Uterus (tissue), 4 donors: ENCODE data around the gene STT3A. TPM values are rescaled to one million over a fixed set of nuclear protein-coding genes. Genes with fewer than 3 reads are reported as not detected.

ENCODE experiments used
- DNase-seq, 2 donors: peaks; one replicate each; pipeline ENCODE4 v3.0.0-alpha.2; 2019 to 2020
- H3K27ac ChIP-seq, 2 donors: fragments of 200-600 bp; sonication (generic); 1 replicate in 1 of 2; 2 replicates in 1 of 2; pipeline ENCODE4 v1.5.1; 2016 to 2018
- H3K27me3 ChIP-seq, 2 donors: fragments of 200-600 bp; sonication (generic); one replicate each; pipeline ENCODE4 v1.5.1; 2018 to 2019; ENCODE audit warnings: control low read depth in 1 of 2
- H3K36me3 ChIP-seq, 2 donors: fragments of 200-600 bp; sonication (generic); one replicate each; pipeline ENCODE4 v1.5.1; 2019; ENCODE audit warnings: control low read depth in 1 of 2
- H3K4me1 ChIP-seq, 2 donors: fragments of 200-600 bp; sonication (generic); one replicate each; pipeline ENCODE4 v1.5.1; 2018 to 2019; ENCODE audit warnings: control low read depth in 1 of 2
- H3K4me3 ChIP-seq, 2 donors: fragments of 200-600 bp; sonication (generic); 1 replicate in 1 of 2; 2 replicates in 1 of 2; pipeline ENCODE4 v1.5.1; 2018 to 2019; ENCODE audit warnings: mild to moderate bottlenecking in 1 of 2
- H3K9me3 ChIP-seq, 2 donors: fragments of 200-600 bp; sonication (generic); one replicate each; pipeline ENCODE4 v1.5.1; 2019; ENCODE audit warnings: control low read depth in 1 of 2
- POLR2A ChIP-seq, 2 donors: fragments of 450-650 bp; IDR thresholded peaks; one replicate each; pipeline ENCODE4 v1.6.1; 2016; ENCODE audit warnings: antibody characterized with exemption in 2 of 2, mild to moderate bottlenecking in 1 of 2, moderate library complexity in 1 of 2
- intact Hi-C: fragments of 100-400 bp; cut with DNase I; formaldehyde crosslinking; loops from one replicate; pipeline ENCODE4 v1.15.1; 2023; ENCODE audit warnings: low total_unique reads
- total RNA-seq, 4 donors: library from RNA; depleted of rRNA in 3 of 4; stranded (reverse); fragments of >200 nt in 3 of 4; gene quantifications; one replicate each; pipeline versions ENCODE4 v1.1.0 to v1.2.4, GENCODE V29; 2014 to 2023
- TF ChIP-seq, protein P1 (sequence below), 4 experiments: fragments of 200-600 bp in 2 of 4; fragments of 450-650 bp in 2 of 4; sonication (generic) in 2 of 4; IDR thresholded peaks; one replicate each; pipeline ENCODE4 v1.5.1; 2016 to 2019; ENCODE audit warnings: antibody characterized with exemption in 4 of 4, mild to moderate bottlenecking in 2 of 4, moderate library complexity in 1 of 4
- donor health status: DM: yes; HTN: yes; CAD: no.

The STT3A gene
- total RNA-seq, 4 donors from 2014 or later: 66.6 to 183 (median 105) TPM

DNA sequence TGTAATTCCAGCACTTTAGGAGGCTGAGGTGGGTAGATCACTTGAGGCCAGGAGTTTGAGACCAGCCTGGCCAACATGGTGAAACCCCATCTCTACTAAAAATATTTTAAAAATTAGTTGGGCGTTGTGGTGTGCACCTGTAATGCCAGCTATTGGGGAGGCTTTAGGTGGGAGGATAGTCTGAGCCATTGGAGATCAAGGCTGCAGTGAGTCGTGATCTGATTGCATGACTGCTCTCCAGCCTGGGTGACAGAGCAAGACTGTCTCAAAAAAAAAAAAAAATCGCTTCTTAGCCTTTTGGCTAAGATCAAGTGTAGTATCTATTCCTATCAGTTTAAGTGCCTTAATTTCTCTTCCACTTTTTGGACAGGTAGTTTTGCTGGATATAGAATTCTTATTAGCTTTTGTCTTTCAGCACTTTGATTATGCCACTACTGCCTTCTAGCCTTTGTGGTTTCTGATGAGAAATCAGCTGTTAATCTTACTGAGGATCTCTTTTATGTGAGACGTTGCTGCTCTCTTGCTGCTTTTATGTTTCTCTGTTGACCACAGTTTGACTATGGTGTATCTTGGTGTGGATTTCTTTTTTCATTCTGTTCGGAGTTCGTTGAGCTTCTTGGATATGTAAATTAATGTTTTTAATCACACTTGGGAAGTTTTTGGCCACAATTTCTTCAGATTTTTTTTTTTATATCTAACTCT lies 57.0 kb downstream of the STT3A start:
- no peak for DNase-seq
- H3K36me3 ChIP-seq: no peaks in the 10 kb centered on the region
- H3K4me3 ChIP-seq: no peak overlapping the region
- H3K9me3 ChIP-seq: no peaks in the 10 kb centered on the region
- no peak overlapping the region for H3K27ac ChIP-seq
- no peaks in the 10 kb centered on the region for H3K27me3 ChIP-seq
- H3K4me1 ChIP-seq: no peaks in the 10 kb centered on the region
- no peak for TF ChIP-seq POLR2A (IDR thresholded peaks at IDR 0.05)
- TF ChIP-seq, protein P1, sequence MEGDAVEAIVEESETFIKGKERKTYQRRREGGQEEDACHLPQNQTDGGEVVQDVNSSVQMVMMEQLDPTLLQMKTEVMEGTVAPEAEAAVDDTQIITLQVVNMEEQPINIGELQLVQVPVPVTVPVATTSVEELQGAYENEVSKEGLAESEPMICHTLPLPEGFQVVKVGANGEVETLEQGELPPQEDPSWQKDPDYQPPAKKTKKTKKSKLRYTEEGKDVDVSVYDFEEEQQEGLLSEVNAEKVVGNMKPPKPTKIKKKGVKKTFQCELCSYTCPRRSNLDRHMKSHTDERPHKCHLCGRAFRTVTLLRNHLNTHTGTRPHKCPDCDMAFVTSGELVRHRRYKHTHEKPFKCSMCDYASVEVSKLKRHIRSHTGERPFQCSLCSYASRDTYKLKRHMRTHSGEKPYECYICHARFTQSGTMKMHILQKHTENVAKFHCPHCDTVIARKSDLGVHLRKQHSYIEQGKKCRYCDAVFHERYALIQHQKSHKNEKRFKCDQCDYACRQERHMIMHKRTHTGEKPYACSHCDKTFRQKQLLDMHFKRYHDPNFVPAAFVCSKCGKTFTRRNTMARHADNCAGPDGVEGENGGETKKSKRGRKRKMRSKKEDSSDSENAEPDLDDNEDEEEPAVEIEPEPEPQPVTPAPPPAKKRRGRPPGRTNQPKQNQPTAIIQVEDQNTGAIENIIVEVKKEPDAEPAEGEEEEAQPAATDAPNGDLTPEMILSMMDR (IDR thresholded peaks at IDR 0.05): no peak
- intact Hi-C loops: no loop called here

DNA sequence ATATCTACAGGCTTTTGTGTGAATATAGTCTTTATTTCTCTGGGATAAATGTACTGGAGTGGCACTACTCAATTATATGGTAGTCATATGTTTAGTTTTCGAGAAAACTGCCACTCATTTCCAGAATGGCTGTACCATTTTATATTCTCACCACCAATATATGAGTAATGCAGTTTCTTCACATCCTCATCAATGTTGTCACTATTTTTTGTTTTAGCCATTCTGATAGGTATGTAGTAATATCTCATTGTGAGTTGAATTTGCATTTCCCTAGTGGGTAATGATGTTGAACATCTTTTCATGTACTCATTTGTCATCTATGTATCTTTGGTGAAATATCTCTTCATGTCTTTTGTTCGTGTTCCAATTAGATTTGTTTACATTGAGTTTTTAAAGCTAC lies 70.0 kb downstream of the STT3A start:
- H3K4me1 ChIP-seq: no peaks in the 10 kb centered on the region
- H3K27ac ChIP-seq: no peak overlapping the region
- peaks cover 0 to 4% of the 10 kb centered on the region in 2 donors for H3K9me3 ChIP-seq
- intact Hi-C loops: no loop called here
- no peak for DNase-seq
- H3K4me3 ChIP-seq: no peak overlapping the region
- H3K27me3 ChIP-seq: no peaks in the 10 kb centered on the region
- TF ChIP-seq, protein P1 (IDR thresholded peaks at IDR 0.05): no peak
- TF ChIP-seq POLR2A (IDR thresholded peaks at IDR 0.05): no peak
- no peaks in the 10 kb centered on the region for H3K36me3 ChIP-seq

DNA sequence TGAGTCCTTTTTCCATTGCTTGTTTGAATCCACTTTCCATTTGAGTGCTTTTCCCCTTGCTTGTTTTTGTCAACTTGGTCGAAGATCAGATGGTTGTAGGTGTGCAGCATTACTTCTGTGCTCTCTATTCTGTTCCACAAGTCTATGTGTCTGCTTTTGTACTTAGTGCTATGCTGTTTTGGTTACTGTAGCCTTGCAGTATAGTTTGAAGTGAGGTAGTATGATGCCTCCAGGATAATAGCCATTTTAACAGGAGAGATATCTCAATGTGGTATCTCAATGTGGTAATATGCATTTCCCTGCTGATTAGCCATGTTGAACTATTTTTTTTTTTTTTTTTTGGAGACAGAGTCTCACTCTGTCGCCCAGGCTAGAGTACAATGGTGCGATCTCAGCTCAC lies 71.3 kb downstream of the STT3A start:
- no peaks in the 10 kb centered on the region for H3K4me1 ChIP-seq

DNA sequence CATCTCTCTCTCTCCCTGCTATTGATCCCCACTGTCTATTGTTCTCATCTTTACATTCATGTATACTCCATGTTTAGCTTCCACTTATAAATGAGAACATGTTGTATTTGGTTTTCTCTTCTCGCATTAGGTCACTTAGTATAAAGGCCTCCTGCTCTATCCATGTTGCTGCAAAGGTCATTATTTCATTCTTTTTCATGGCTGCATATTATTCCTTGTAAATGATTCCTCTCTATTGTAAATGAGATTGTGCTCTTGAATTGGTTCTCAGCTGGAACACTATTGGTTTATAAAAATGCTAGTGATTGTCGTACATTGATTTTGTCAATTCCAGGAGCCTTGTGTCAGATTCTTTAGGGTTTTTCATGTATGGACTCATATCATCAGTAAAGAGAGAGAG lies 74.5 kb downstream of the STT3A start:
- no peak for TF ChIP-seq POLR2A (IDR thresholded peaks at IDR 0.05)
- TF ChIP-seq, protein P1 (IDR thresholded peaks at IDR 0.05): no peak
- peaks cover 0 to 4% of the 10 kb centered on the region in 2 donors for H3K9me3 ChIP-seq
- no peaks in the 10 kb centered on the region for H3K4me1 ChIP-seq
- H3K27me3 ChIP-seq: no peaks in the 10 kb centered on the region
- no peak for DNase-seq
- H3K27ac ChIP-seq: no peak overlapping the region
- no peak overlapping the region for H3K4me3 ChIP-seq
- no peaks in the 10 kb centered on the region for H3K36me3 ChIP-seq
- intact Hi-C loops: no loop called here

More for the DNA sequence above, 71.3 kb downstream of the STT3A start:
- H3K27ac ChIP-seq: no peak overlapping the region
- peaks cover 0 to 4% of the 10 kb centered on the region in 2 donors for H3K9me3 ChIP-seq
- TF ChIP-seq POLR2A (IDR thresholded peaks at IDR 0.05): no peak
- TF ChIP-seq, protein P1 (IDR thresholded peaks at IDR 0.05): no peak
- H3K36me3 ChIP-seq: no peaks in the 10 kb centered on the region
- no peak for DNase-seq
- H3K4me3 ChIP-seq: no peak overlapping the region
- no peaks in the 10 kb centered on the region for H3K27me3 ChIP-seq
- intact Hi-C loops: no loop called here

DNA sequence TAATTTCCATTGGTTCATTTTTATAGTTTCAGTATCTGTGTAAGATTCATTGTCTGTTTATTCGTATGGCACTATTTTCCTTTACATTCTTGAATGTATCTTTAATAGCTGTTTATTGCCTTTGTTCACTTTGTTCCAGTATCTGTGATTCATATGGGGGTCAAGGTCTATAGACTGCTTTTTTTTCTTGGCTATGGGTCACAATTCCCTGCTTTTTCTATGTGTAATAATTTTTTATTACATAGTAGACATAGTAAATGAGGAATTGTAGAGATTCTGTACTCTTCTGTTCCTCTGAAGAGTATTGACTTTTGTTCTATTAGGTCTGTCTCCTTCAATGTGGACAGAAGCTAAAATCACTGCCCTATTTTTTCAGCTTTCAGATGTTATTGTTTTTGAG lies 77.5 kb downstream of the STT3A start:
- H3K27me3 ChIP-seq: no peaks in the 10 kb centered on the region
- peaks cover 0 to 4% of the 10 kb centered on the region in 2 donors for H3K9me3 ChIP-seq
- H3K4me1 ChIP-seq: no peaks in the 10 kb centered on the region
- no peaks in the 10 kb centered on the region for H3K36me3 ChIP-seq
- no peak overlapping the region for H3K4me3 ChIP-seq
- intact Hi-C loops: no loop called here
- DNase-seq: no peak
- no peak overlapping the region for H3K27ac ChIP-seq
- TF ChIP-seq, protein P1 (IDR thresholded peaks at IDR 0.05): no peak
- no peak for TF ChIP-seq POLR2A (IDR thresholded peaks at IDR 0.05)
